K562 (cell line): ENCODE results near the gene CNKSR2. TPM values are rescaled to one million over a fixed set of nuclear protein-coding genes. Genes with fewer than 3 reads are reported as not detected.

ENCODE experiments used
- HES1 ChIP-seq: fragments of 450-650 bp; IDR thresholded peaks from 2 replicates; pipeline ENCODE4 v1.6.1; 2016; ENCODE audit warnings: low read depth, mild to moderate bottlenecking, moderate library complexity
- PRDM10 ChIP-seq: fragments of 450-650 bp; IDR thresholded peaks from 2 replicates; pipeline ENCODE4 v1.6.1; 2018; ENCODE audit not compliant: partially characterized antibody
- RBM34 ChIP-seq: fragments of 200-400 bp; formaldehyde crosslinking; IDR thresholded peaks from 2 replicates; pipeline ENCODE4 v1.6.1; 2018; ENCODE audit warnings: low read length, borderline replicate concordance; ENCODE audit not compliant: insufficient read depth
- SPI1 ChIP-seq: IDR thresholded peaks from 2 replicates; pipeline ENCODE4 v1.6.1; 2011; ENCODE audit warnings: low read depth, low read length, control low read depth, borderline replicate concordance
- TOE1 ChIP-seq, 2 experiments: fragments of 450-650 bp in 1 of 2; sonication (generic) in 1 of 2; formaldehyde crosslinking in 1 of 2; IDR thresholded peaks; 2 replicates each; pipeline versions ENCODE4 v1.7.1 to v1.8.0; 2016 to 2022; ENCODE audit warnings: borderline replicate concordance in 2 of 2, mild to moderate bottlenecking in 2 of 2, antibody characterized with exemption in 1 of 2, inconsistent platforms in 1 of 2, low read depth in 1 of 2, missing genetic modification reagents in 1 of 2, moderate library complexity in 1 of 2
- ZNF408 ChIP-seq: fragments of 250-450 bp; sonication (Bioruptor Pico); IDR thresholded peaks from 2 replicates; pipeline ENCODE4 v1.4.0; 2020; ENCODE audit warnings: low read depth, mild to moderate bottlenecking, moderate library complexity
- polyA plus RNA-seq, 8 experiments: library from polyadenylated mRNA; depleted of rRNA in 4 of 8; stranded (reverse) in 5 of 8; unstranded in 3 of 8; fragments of >200 nt; fragmentation: Nextera tagmentation in 2 of 8; fragmentation: Illumina TruSeq in 1 of 8; extraction: Ambion mirVana in 2 of 8; extraction: Trizol in 1 of 8; gene quantifications; 2 replicates each; pipeline versions ENCODE4 v1.2.1 to v1.2.3, GENCODE V29; 2011 to 2014; ENCODE audit warnings: inconsistent platforms in 1 of 8, missing spikeins in 1 of 8
- total RNA-seq, 7 experiments: library from RNA; depleted of rRNA in 6 of 7; stranded (reverse); fragments of >200 nt in 6 of 7; fragmentation: Illumina TruSeq in 2 of 7; extraction: Trizol in 2 of 7; gene quantifications; 2 replicates each; pipeline versions ENCODE4 v1.2.1 to v1.2.3, GENCODE V29; 2011 to 2021; ENCODE audit warnings: low replicate concordance in 1 of 7

The CNKSR2 gene
- total and polyA plus RNA-seq, 9 of the 15 experiments (the other 6 are each of a cell fraction or from before 2014, with no cell fraction given) = not detected

GRCh38 chrX:21678048-21678612, 303.9 kb downstream of the CNKSR2 start (continued):
- TF ChIP-seq ZNF408 (CRISPR knock-in tag) = no peak
- no peak for TF ChIP-seq HES1
- TF ChIP-seq TOE1 (IDR thresholded peaks at IDR 0.05; ENCODE audit: borderline replicate concordance) = no peak
- no peak for TF ChIP-seq TOE1 (CRISPR knock-in tag; IDR thresholded peaks at IDR 0.05; ENCODE audit: borderline replicate concordance, low read depth)
- no peak for TF ChIP-seq RBM34
- no peak for TF ChIP-seq PRDM10
- no peak for TF ChIP-seq SPI1
